ENCODE measurements around the gene NEIL1.
"Not testable (repeated sequence)": the region's sequence is repeated elsewhere in the genome, so short reads cannot be mapped to it uniquely, and the experiment has no call there.

NEIL1 gene

GRCh38 chr15:75367913-75368688 is 21.3 kb downstream of the NEIL1 start, which contains the start of gene MAN2C1:
TSS of gene MAN2C1 (minus strand) at chr15:75368607. CDS start at chr15:75368583, 24 bp downstream.
- no peak for TF ChIP-seq ZNF274 (IDR thresholded peaks at IDR 0.05; ENCODE audit: low read depth, low read length)

DNA sequence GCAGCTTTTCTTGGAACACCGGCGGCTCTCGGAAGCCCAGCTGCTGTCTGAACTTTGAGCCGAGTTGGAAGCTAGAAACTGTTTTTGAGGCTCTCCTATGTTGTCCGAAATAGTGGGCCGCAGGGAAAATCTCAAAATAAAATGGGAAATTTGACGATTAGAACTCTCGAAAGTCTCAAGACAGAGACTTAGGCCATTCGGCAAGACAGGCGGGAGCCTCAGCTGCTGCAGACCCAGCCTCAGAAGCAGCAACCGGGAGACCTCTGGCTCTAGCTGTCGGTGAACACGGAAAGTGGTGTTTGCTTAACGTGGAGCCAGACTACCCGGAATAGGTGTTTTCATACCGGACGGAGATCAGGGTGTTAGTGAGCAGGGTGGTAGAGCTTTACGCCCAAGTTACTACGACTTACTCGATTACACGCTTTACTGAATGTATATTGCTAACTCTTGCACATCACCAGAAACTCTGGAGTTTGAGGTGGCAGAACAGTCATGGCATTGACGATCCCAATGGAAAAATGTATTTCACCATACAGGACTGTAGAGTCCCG is 21.9 kb downstream of the NEIL1 start:
- H3K4me3 ChIP-seq (ENCODE audit: low read length), result peak overlapping the region; percentile 94
- no peak for TF ChIP-seq ZNF274 (IDR thresholded peaks at IDR 0.05; ENCODE audit: low read depth, low read length)

More at GRCh38 chr15:75367913-75368688, 21.3 kb downstream of the NEIL1 start, which contains the start of gene MAN2C1:
- H3K4me3 ChIP-seq (ENCODE audit: low read length), result peak within 1 kb of the TSS; percentile 94

- no peak overlapping the region; the same call in 1 of the 2 replicates for H3K4me3 ChIP-seq (ENCODE audit: low read length)
- TF ChIP-seq ZNF274 (IDR thresholded peaks at IDR 0.05; ENCODE audit: low read depth, low read length), result no peak
These were observed 23.2 kb downstream of the NEIL1 start for GRCh38 chr15:75369897-75370581.

- no peak for TF ChIP-seq ZNF274 (IDR thresholded peaks at IDR 0.05; ENCODE audit: low read depth, low read length)
- H3K4me3 ChIP-seq (ENCODE audit: low read length), result no peak overlapping the region
These were observed 24.6 kb downstream of the NEIL1 start for GRCh38 chr15:75371486-75371885.

- no peak for TF ChIP-seq ZNF274 (IDR thresholded peaks at IDR 0.05; ENCODE audit: low read depth, low read length)
- H3K4me3 ChIP-seq (ENCODE audit: low read length), result no peak overlapping the region
These were observed 25.3 kb downstream of the NEIL1 start for GRCh38 chr15:75371901-75372688.

DNA sequence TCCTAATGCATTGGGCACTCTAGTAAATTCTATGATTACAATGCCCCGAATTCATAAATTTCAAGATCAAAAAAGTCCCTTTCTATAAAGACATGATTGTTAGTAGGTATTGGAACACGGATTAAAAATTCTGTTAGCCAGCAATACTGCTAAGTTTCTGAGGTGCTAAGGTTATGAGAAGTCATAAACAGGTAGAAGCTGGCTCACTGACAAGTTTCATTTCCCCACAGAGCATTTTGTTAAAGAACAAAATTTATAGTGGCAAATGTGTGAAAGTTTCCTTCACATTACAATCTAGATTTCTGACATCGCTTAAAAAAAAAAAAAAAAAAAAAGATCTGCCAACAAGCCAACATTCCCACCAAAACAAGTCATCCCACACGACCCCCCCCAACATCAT is 33.9 kb downstream of the NEIL1 start:
- TF ChIP-seq ZNF274 (IDR thresholded peaks at IDR 0.05; ENCODE audit: low read depth, low read length), result no peak
- no peak overlapping the region for H3K4me3 ChIP-seq (ENCODE audit: low read length)

DNA sequence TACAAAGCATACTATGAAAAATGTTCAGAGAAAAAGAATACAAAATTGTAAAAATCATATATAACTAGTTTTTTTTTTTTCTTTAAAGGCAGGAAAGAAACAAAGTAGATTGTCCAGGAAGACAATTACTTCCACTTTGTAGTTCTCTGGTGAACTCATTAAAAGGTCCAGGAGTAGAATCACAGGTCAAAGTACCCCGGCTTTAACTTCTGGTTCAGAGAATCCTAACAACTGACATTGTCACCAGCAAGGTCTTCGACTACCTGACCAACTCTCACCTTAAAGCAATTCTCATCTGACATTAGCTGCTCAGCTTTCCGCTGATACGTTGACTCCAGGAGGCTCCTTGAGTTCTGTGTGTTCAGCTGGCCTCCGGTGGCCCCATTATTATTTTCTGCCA is 37.1 kb downstream of the NEIL1 start:
- not testable (repeated sequence) for H3K4me3 ChIP-seq (ENCODE audit: low read length)

GRCh38 chr15:75389791-75390382 is 43.0 kb downstream of the NEIL1 start:
- TF ChIP-seq ZNF274 (IDR thresholded peaks at IDR 0.05; ENCODE audit: low read depth, low read length), result no peak

DNA sequence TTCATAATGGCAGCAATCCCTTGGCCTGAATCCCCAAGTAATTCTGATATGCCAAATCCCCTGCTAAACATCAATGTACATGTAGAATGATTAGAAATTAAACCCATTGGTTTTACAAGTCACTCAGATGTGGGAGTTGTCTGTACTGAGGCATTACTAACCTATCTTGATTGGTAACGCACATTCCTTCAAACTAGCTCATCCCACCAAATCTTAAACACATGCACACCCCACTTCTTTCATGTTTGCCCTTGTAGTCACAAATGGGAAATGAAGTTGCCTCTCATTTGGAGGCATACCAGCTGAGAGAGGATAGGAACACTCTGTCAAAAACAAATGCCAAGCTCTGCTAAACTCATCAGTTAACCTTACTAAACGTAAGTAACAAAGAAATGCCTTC is 50.7 kb downstream of the NEIL1 start:
- TF ChIP-seq ZNF274 (IDR thresholded peaks at IDR 0.05; ENCODE audit: low read depth, low read length), result no peak

More at GRCh38 chr15:75389791-75390382, 43.0 kb downstream of the NEIL1 start:
- H3K4me3 ChIP-seq (ENCODE audit: low read length), result no peak overlapping the region

GRCh38 chr15:75403892-75404291 is 57.1 kb downstream of the NEIL1 start:
- no peak for TF ChIP-seq ZNF274 (IDR thresholded peaks at IDR 0.05; ENCODE audit: low read depth, low read length)
- H3K4me3 ChIP-seq (ENCODE audit: low read length), result no peak overlapping the region

More for the DNA sequence above, 50.7 kb downstream of the NEIL1 start:
- no peak overlapping the region for H3K4me3 ChIP-seq (ENCODE audit: low read length)

All from GM08714 (cell line).